ENCODE measurements around the gene POLL.

DNA sequence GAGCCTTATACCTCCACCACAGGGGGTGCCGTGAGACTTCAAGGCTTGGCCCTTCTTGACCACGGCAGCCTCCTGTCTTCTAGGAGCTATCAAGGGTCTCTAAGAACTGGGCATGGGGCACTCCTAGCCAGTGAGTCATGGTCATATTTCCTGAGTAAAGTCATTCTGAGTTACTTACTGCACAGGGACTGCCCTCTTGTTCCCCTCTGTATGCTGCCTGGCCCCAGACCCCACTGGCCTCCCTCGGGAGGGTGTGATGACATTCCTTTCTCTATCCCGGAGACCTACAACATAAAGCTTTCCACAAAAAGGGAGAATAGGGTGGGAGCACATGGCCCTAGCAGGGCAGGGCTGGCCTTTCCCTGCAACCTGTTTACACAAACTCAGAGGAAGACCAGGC lies 21.4 kb upstream of the POLL start:
- TF ChIP-seq, protein P1, sequence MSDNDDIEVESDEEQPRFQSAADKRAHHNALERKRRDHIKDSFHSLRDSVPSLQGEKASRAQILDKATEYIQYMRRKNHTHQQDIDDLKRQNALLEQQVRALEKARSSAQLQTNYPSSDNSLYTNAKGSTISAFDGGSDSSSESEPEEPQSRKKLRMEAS (IDR thresholded peaks at IDR 0.05; ENCODE audit: insufficient read depth, insufficient read length) = no peak
- TF ChIP-seq POLR2A (IDR thresholded peaks at IDR 0.05; ENCODE audit: low read depth, low read length) (no peak), POLR2AphosphoS5 (IDR thresholded peaks at IDR 0.05; ENCODE audit: insufficient read depth, low read depth, low read length) (no peak), CTCF (IDR thresholded peaks at IDR 0.05; ENCODE audit: extremely low read depth in 1 of 2, insufficient read depth in 1 of 2, low read depth in 1 of 2, low read length in 2 of 2) (no peak)

Data from endothelial cell of umbilical vein (primary cell).